GM21528 (cell line): Measurements from ENCODE around the gene ZNF385D.

ENCODE experiments used
- ATAC-seq: cut with Tn5 transposase; IDR thresholded peaks from one replicate; pipeline ENCODE4 v1.9.1; 2021; ENCODE audit warnings: mild to moderate bottlenecking, moderate library complexity; ENCODE audit not compliant: unreplicated experiment, low FRiP score

ZNF385D gene

DNA sequence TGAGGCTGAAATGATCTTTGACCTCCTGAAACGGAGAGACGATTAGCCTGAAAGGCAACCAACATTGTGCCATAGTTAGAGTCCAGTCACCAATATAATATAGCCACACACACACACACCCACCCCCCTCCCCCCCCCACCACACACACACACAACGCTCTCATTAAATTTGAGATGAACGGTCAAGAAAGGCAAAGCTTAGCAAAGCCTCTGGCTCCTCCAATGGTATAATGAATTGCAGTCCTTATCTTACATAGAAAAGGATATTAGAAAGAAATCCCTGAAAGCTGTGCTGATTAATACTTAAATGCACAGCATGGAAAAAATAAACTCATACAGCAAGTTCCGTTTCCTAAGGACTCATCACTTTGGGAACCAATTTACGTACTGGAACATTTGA is 876 bp upstream of the ZNF385D start:
- no peak for ATAC-seq

DNA sequence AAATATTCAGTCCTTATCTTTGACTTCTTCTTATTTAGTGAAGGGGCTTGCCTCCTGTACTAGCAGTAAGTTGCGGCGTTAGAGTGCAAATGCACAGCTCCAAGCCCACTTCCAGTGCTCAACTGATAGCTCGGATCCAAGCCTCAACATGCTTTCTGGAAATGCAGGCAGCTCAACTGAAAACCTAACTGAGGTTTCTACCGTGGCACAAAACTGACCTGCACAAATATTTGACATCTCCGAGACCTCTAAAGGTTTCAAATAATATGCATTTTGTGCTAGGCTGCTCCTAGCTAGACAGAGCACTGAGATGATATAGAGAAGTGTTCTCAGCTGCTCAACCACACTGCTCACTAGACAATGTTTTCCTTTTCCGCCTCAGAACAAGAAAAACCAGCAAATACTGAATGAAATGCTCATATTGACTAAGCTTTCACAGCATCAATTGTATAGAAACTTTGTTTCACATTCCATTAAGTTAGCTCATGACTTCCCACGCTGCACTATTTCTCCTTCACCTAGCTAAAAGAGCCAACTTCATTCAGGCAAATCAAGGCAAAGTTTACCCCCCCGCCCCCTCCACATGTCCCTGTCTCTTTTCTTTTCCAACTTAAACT is 822 bp downstream of the ZNF385D start:
- no peak for ATAC-seq

DNA sequence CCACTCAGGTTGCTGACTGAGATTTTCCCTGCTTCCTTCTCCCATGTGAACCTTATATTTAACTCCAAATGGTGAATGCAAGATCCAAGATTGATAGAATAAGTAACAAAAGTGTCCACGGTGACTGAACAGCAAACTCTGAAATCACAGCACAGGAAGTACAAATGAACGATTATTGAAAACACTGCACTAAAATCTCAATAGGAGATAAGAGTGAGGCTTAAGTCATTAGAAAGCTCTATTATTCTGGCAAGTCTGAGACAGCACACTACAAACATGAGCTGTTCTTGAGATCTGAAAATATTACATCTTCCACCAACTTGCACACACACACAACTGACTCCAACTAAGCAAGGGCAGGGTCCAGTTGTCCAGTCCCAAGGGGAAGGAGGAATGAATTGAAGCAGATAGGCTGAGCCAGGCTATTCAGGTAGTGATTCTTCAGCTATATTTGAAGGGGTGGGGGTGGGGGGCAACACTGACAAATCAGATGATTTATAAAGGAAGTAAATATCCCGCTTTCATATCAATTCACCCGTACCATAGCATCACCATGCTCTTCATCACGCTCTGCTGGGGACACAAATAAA is 2.9 kb downstream of the ZNF385D start:
- ATAC-seq = no peak

DNA sequence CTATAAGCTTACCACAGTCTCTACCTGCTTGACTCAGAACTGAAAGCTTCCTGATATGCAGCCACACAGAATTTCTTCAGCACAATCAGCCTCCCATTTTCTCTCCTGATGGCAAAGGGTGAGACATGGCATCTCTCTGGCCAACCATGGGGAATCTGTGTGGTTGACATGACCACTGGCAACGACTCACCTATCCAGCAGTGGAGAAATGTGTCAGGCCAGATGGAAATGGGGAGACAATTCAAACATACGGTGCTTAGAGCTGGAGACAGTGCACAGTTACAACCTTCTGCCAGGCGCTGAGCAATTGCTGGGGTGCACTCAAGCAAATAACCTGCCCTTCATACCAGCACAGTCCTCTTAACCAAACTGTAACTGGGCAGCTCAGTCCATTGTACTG is 3.6 kb downstream of the ZNF385D start:
- no peak for ATAC-seq

DNA sequence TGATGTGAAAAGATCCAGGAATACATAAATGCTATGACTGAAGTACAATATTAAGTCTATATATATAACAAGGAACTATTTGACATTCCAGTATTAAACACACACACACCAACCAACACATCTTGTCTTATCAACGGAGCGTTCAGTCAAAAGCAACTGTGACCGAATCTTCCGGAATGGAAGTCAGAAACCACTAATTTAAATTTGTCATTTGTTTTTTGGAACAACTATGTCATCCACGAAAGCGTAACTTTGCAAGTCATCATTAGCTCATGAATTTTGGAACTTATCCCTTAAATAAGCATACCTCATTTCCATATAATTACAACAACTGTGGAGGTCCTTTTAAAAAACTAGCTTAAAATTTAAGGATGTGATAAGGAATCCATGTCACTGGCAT is 5.0 kb downstream of the ZNF385D start:
- ATAC-seq = no peak

DNA sequence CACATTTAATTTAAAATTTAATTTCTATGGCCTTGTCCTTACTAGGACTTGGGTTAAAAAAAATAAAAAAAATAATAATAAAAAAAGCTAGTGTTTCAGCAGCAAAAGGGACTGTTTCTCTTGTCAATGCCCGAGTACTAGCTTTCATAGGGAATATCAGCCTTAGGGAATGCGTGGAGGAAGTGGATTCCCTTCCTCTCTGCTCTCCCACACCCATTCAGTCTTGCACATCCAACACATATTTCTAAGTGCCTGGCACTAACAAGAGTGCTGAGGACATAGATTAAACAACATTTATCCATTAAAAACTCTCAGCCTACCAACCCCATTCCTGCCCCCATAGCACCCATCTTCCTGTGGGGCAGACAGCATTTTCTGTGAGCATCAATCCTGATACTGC is 6.2 kb downstream of the ZNF385D start:
- ATAC-seq = no peak

DNA sequence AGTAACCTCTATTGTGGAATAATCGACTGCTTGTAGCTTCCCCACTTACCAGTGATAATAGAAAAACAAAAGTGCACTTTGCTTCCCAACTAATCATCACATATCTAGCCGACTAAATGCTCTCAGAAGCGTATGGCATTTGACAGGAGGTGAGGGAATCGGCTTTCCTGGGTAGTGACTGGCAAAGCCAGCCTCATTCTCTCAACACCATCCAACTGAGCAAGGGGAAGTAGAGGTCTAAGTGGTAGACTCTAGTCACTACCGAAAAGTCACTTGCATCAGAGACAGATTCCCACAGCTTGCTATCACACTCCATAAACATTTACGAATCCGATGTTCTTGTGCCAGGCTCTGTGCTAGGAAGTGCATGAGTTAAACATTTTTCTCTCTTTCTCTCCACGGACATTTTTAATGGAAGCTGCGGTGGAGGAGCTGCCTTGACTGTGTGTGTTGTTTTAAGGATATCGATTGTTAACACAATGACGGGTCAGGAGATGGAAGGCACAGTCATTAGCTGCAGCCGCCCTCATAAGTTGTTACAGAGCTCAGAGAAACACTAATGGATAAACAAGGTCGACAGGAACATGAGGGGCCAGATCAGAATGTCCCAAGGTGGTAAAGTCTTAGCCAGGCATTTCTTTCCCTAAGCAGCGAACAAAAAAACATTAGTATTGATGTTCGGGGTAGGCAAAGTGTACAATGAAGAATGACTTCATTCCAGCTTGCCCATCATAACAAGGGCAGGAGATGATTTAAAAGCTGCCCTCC is 11.9 kb downstream of the ZNF385D start:
- no peak for ATAC-seq

DNA sequence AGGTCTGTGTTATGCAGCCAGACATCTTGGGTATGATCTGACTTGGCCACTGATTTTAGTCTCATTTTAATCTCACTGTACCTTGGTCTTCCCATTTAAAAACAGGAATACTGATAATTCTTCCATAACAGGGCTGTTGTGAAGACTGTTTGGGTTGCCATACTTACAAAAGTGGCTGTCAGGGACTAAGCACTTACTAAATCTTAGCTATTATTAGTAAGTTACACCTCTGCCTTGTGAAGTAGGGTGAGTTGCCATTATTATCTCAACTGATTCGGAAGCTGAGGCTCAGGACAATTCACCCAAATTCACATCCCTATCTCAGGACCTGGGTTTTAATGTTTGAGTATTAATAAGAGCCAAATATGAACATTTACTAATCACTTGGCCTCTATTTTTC is 12.7 kb downstream of the ZNF385D start:
- ATAC-seq = no peak

DNA sequence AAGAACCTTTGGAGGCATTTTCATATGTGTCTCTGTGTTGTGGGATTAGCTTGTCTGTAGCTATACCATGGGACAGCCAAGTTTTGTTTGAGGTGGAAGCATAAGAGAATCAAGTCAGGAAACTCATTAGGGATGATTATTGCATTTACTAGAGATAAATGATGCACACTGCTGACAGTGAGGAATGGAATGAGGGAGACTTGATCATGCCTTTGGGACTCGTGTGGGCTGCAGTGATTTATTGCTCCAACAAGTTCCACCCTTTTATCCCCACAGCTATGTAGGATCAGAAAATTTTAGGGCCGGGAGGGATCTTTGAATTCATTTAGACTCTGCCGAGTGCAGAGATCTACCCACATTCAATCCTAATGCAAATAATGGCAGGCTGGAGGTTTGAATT is 16.3 kb downstream of the ZNF385D start:
- ATAC-seq = no peak

DNA sequence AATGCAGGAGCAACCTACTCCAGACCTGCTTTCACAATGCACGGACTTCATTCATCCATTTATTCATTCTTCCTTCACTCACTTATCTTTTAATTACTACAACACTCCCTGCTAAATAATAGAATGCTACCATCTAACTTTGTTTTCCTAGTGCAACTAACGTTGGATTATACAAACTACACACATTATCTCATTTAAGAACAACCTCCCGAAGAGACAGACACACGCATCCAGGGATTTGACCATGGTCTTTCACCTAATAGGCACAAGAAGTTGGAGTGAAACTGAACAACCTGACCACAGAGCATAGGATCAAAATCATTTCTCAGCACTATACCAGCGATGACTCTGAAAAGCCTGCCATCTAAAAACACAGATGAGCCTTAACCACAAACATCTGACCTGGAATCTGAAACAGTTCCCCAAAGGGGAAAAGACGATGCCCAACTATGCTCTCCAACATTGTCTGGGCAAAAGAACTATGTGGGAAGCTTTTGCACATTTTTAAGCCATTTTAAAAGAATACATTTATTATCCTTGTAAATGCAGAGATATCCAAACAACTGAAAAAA is 21.0 kb downstream of the ZNF385D start:
- no peak for ATAC-seq

DNA sequence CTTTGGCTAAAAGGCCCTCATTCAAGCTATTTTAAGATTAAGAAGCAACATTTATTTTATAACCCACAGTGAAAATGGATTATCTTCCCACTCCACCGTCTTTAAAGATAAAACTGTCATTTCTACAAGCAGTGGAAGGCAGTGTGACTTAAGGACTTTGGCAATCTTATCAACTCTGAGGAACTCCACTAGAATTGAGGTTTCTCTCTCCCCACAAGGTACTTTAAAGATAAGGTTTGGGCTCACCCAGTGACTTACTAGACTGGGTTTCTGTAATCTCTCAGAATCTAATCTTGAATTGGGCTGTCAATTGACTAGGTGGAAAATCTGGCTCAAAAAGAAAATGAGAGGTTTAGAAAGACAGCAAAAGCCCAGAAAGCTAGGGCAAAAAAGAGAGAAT is 21.7 kb downstream of the ZNF385D start:
- ATAC-seq = no peak

DNA sequence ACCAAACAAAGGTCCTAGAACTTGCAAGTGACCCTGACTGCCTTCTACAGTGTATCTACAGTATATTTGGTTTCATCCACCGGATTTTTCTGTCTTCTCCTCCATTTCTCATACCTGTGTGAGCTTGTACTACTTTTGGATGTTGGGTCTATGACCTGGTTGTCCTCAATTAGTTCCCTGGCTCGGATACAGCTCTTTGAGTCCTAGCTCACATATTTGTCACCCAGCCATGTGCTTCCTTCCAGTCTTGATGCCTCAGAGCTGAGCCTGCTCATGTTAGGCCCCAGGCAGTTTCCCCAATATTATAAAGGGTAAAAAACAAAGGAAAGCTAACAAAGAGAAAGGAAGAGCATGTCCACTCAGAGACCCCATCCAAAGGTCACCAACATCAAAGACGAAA is 28.2 kb downstream of the ZNF385D start:
- no peak for ATAC-seq

DNA sequence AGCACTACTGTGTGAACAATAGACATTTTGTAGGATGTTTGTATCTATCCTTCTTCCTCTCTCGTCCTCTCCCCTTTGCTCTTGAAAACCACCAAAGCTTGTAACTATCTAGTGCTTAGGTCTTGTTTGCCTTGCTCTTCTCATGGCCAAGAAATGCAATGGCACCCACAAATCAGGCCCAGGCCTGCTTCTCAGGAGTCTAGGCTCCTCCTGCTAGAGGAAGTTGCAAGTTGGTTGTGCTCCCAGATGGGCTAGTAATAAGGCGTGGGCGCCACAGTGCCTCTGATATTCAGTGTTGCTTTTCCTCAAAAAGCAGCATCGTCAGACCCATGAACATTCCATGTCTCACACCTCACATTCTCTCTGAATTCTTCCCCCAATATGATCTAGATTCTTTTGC is 28.7 kb downstream of the ZNF385D start:
- no peak for ATAC-seq

DNA sequence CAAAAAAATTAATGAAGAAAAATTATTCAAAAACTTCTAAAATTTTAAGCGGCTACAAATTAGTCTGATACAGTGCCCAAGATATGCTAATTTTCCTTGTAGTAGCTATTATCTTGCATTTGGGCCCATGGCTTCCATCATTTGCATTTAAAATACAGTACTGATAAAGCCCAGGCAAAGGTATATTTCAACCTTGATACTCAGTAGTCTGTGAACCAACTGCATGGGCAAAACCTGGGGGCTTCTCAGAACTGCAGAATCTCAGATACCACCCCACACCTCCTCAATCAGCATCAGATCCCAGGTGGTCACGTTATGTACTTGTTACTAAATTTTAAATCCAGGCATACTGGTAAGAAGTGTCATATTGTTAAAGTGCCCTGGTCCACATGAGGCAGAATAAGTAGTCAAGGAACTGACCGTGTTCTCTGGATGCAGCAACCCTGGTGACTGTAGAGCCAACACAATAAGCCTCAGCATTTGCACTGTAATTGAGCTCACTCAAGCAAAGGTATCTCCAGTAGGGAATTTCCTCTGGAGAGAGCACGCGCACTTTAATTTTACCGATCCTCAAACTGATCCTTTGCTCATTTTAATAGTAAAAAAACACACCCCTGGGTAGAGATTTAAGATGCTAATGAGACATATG is 31.9 kb downstream of the ZNF385D start:
- no peak for ATAC-seq

DNA sequence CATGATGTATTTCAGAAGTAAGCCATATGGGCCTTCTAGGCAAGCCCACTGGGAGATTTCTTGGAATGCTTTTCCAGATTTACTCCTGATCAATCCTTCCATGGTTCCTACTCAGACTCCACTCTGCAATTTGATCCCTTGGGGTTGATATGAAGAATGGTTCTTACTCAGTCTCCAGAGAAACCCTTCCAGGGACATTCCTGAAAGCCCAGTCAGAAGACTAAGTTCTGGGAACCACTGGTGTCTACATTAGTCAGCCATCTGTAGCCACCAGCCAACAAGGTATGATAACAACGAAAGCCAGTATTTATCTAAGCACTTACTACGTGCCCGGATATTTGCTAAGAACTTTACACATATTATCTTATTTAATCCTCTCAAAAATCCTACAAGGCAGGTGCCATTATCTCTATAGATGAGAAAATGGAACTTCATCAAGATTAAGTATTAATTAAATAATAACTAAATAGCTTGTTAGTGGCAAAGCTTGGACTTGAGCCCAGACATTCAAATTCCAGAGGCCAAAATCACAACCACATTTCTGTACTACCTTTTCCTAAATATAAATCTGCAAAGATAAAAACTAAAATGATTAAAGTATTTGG is 32.7 kb downstream of the ZNF385D start:
- no peak for ATAC-seq

DNA sequence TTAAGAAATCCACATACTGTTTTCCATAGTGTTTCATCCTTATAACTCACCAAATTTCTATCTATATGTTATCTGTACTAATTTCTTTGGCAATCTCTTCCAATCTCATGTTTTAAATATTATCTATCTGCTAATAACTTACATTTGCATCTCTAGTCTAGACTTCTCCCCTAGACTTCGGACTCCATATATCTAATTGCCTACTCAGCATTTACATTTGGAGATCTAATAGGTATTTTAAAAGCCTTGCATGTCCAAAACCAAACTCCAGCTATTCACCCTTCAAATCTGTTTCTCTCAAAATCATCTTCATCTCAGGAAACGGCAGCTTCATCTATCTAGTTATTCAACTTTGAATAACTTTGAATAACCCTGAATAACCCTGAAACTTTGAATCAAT is 35.3 kb downstream of the ZNF385D start:
- no peak for ATAC-seq

DNA sequence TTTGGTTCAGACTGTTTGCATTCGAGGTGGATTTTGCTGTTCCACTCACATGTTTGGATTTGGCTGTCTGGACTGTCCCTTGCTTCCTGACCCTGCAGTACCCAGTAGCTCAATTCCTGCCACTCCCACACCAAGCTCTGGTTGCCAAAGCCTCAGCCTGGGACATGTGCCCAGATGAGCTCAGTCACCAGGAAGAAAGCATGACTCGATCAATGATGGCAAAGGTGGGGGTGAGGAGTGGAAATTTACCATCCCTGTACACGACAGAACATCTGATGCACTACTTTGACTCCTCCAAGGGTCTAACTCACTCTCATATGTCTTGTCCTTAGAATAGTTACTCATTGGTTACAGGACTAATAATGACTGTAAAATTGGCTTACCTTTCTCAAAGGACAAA is 45.2 kb downstream of the ZNF385D start:
- no peak for ATAC-seq

DNA sequence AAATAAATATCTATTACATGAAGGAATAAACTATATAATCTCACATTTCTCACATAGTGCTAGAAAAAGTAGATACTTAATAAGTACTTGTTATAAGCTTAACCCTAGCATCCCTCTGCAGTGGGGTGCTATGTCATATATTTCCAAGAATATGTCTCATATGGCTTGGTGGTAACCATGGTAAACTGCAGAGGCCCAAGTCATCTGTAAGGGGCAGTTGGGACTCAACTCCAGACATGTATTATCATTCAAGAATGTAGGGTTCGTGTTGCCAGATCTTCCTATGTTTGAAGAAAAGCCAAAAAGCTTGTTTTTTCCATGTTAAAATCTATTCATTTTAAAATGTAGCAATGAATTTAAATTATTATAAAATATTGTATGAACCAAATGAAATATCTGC is 46.2 kb downstream of the ZNF385D start:
- ATAC-seq = no peak

DNA sequence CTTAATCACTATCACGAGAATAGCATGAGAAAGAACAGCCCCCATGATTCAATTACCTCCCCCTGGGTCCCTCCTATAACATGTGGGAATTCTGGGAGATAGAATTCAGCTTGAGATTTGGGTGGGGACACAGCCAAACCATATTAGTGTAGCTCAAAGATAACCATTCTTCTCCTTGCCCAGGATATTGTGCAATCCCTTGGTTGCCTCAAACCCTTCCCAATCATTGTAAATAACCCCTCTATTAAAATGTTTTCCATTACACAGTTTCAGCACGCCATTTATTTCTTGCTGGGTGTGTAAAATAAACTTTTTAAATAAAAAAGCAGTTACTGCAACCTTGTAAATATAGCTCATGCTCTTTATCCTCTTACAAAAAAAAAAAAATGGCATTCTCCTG is 47.7 kb downstream of the ZNF385D start:
- ATAC-seq = no peak

DNA sequence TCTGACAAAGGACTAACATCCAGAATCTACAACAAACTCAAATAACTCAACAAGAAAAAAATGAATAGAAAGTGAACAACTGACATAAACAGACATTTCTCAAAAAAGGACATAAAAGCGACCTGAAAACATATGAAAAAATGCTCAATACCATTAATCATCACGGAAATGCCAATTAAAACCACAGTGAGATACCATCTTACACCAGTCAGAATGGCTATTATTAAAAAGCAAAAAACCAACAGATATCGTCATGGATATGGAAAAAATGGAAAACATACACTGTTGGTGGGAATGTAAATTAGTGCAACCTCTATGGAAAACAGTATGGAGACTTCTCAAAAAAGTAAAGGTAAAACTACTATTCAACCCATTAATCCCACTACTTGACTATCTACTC is 53.3 kb downstream of the ZNF385D start:
- ATAC-seq = no peak

DNA sequence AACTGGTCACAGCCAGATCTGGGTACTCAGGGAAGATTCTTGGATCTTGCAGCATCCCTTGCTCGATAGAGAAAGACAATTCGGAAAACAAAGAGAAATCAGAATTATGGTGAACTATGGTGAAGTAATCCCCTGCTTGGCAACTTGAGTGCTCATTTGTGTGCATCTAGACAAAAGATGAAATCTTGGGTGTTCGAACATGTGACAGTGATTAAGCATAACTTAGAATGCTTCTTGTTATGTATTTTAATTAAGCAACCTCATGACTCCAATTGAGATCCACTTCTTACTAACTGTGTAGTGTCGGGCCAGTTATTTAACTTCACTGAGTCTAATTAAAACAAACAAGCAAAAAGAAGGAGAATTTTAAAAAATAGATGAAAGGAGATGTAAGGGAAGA is 56.5 kb downstream of the ZNF385D start:
- ATAC-seq = no peak
